HUES64 (cell line): Measurements from ENCODE around the gene CEP70.

Source experiments
- H3K27ac ChIP-seq: 2 replicates; pipeline ENCODE4 v1.7.0; 2013; ENCODE audit warnings: low read depth, low read length, inconsistent platforms
- H3K27me3 ChIP-seq: 2 replicates; pipeline ENCODE4 v1.6.1; 2013; ENCODE audit warnings: mild to moderate bottlenecking, low read length; ENCODE audit not compliant: insufficient read depth
- H3K36me3 ChIP-seq: 2 replicates; pipeline ENCODE4 v1.6.1; 2013; ENCODE audit warnings: mild to moderate bottlenecking, low read length; ENCODE audit not compliant: insufficient read depth
- H3K4me1 ChIP-seq: 2 replicates; pipeline ENCODE4 v1.6.1; 2013; ENCODE audit warnings: mild to moderate bottlenecking, low read length, moderate library complexity; ENCODE audit not compliant: insufficient read depth
- H3K4me3 ChIP-seq: 2 replicates; pipeline ENCODE4 v1.5.1; 2013; ENCODE audit warnings: mild to moderate bottlenecking, low read length, moderate library complexity
- H3K9ac ChIP-seq: 2 replicates; pipeline ENCODE4 v1.6.1; 2013; ENCODE audit warnings: mild to moderate bottlenecking, low read depth, low read length
- H3K9me3 ChIP-seq: 2 replicates; pipeline ENCODE4 v1.6.1; 2013; ENCODE audit warnings: low read depth, low read length; ENCODE audit not compliant: insufficient read depth
- WGBS: fragments of 150-250, 120-280 bp; methylation state at CpG from one replicate; pipeline ENCODE4 v1.1.7; 2013; ENCODE audit warnings: missing lambda C conversion rate; 5-methylcytosine and 5-hydroxymethylcytosine counted together

CEP70 gene

DNA sequence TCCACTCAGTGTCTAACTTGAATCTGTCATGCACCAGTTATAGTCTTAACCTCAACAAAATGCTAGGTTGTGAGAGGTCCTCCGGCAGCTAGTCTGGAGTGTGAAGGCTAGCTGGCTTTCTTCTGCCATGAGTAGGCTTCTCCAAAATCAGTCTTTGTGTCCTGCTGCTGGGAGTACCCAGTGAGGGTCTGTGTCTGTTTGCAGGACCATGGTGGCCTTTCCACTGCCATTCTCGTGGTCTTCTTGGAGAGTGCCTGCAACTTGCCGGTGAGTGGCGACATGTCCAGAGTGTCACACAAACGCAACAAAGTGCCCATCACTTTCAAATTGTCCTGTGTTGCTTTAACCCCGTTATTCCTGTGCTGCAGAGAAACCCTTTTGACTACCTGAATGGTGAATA is 125.6 kb downstream of the CEP70 start:
- no peaks in the 10 kb centered on the region; the same call in 1 of the 2 replicates for H3K36me3 ChIP-seq
- no peak overlapping the region for H3K27ac ChIP-seq
- H3K9me3 ChIP-seq: no peaks in the 10 kb centered on the region
- H3K9ac ChIP-seq: no peak overlapping the region
- H3K4me1 ChIP-seq: no peaks in the 10 kb centered on the region
- H3K4me3 ChIP-seq: no peak overlapping the region
- no peaks in the 10 kb centered on the region for H3K27me3 ChIP-seq
- WGBS: 87% methylated on average over 6 of the region's 6 CpGs

DNA sequence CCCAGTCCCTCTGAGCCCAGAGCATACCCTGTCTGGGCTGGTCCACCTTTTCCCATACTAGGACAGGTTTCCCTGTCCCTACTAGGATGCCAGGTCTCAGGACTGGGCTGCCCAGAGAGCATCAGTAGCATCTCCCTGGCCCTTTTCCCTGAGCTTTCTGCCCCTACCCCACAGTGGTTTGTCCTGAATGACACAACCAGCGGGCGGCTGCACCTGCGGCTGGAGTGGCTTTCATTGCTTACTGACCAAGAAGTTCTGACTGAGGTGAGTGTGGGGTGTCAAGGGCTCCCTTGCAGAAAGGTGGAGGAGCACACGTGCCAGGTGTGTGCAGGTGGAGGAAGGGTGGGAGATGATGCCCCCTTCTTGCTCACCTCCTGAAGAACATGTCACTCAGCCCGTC is 126.1 kb downstream of the CEP70 start:
- 97% methylated on average over 5 of the region's 5 CpGs for WGBS
- no peak overlapping the region for H3K27ac ChIP-seq
- no peaks in the 10 kb centered on the region for H3K4me1 ChIP-seq
- H3K27me3 ChIP-seq: no peaks in the 10 kb centered on the region
- no peak overlapping the region for H3K9ac ChIP-seq
- no peak overlapping the region for H3K4me3 ChIP-seq
- H3K9me3 ChIP-seq: no peaks in the 10 kb centered on the region
- H3K36me3 ChIP-seq: no peaks in the 10 kb centered on the region; the same call in 1 of the 2 replicates

DNA sequence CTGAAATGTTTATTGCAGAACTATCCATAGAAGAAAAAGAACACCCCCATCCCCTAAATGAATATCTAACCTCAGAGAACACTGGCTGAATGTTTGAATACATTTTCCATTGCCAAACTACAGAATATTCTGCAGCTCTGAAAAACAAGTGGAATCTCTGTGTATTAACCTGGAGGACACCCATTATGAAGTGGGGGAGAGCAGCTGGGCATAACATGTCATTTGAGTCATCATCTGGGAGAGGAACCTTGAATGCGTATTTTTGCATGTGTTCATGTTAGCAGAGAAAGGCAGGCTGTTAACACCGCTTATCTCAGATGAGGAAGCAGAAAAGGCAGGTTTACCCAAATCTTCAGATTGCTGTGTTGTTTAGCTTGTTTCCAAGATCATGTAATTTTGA is 128.1 kb downstream of the CEP70 start:
- H3K4me1 ChIP-seq: no peaks in the 10 kb centered on the region

DNA sequence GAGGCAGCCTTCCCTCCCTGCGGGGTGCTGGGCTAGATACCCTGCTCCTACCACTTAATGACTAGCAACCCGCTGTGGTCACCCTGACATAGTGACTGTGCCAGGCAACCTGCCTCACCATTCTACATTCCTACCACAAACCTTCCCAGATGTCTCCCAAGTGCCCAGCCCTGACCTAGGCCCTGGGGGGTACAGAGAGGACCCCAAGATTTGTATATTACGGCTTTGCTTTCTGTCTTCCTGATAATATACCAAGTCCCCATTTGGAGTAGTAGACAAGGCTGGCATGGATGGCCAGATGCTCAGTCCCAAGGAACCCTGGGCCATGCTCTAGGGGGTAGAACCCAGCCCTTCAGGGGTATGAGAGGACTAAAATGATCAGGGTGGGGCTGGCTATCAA is 128.6 kb downstream of the CEP70 start:
- Histone ChIP-seq H3K4me3 (no peak overlapping the region), H3K9ac (no peak overlapping the region), H3K9me3 (no peaks in the 10 kb centered on the region), H3K4me1 (no peaks in the 10 kb centered on the region), H3K27ac (no peak overlapping the region), H3K27me3 (no peaks in the 10 kb centered on the region), H3K36me3 (no peaks in the 10 kb centered on the region)
- WGBS: 98% methylated on average over 3 of the region's 3 CpGs

More for the DNA sequence above, 128.1 kb downstream of the CEP70 start:
- Histone ChIP-seq H3K9me3 (no peaks in the 10 kb centered on the region), H3K27ac (no peak overlapping the region), H3K4me3 (no peak overlapping the region), H3K36me3 (no peaks in the 10 kb centered on the region), H3K9ac (no peak overlapping the region), H3K27me3 (no peaks in the 10 kb centered on the region)
- 91% methylated on average over 2 of the region's 2 CpGs for WGBS

DNA sequence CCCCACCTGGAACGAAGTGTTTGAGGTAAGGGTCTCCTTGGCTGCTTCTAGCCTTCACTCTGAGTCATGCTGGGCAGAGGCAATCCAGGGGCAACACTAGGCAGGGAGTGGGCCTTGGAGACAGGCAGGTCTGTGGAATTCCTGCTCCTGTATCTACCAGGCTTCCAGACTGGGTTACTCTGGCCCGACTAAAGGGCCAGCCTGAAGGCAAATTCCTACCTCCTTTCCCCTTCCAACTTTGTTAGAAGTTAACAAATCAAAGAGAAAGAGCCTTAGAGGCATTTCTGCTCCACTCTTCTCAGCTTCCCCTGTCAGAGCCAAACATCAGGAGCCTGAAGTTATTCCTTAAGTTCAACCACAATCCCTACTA is 129.6 kb downstream of the CEP70 start:
- Histone ChIP-seq H3K4me3 (no peak overlapping the region), H3K9me3 (no peaks in the 10 kb centered on the region), H3K27me3 (no peaks in the 10 kb centered on the region), H3K27ac (no peak overlapping the region), H3K36me3 (no peaks in the 10 kb centered on the region), H3K9ac (no peak overlapping the region), H3K4me1 (no peaks in the 10 kb centered on the region)
- 89% methylated on average over 2 of the region's 2 CpGs for WGBS

DNA sequence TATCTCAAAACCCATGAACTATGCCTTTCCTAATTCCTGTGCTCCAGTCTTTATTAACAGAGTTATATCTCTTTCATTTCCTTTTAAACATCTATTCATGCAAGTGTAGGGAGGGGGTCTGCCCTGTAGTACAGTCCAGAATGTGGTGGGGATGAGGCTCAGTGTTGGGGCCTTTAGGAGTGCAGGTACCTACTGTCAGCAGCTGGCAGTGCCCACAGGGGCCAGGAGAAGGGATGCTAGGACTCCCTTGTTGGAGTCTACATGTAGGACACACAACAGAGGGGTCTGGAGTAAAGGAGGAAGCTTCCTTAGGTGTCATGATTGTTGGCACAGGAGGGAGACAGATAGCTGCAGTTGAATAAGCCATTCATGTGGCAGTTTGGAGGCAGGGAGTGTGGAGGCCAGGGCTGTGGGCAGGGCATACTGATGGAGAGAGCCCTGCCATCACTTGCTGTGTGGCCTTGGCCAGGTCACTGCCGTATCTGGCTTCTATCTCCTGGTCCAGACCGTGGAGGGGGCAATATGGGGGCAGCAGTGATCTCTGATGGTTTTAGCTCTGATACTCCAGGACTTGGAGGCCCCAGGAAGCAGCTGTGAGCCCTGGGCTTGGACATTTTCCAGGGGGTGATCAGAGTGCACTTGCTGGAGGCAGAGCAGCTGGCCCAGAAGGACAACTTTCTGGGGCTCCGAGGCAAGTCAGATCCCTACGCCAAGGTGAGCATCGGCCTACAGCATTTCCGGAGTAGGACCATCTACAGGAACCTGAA is 130.2 kb downstream of the CEP70 start:
- WGBS: 94% methylated on average over 6 of the region's 6 CpGs
- H3K9me3 ChIP-seq: no peaks in the 10 kb centered on the region
- H3K36me3 ChIP-seq: no peaks in the 10 kb centered on the region
- no peaks in the 10 kb centered on the region for H3K4me1 ChIP-seq
- no peak overlapping the region for H3K4me3 ChIP-seq
- no peak overlapping the region for H3K27ac ChIP-seq
- no peaks in the 10 kb centered on the region for H3K27me3 ChIP-seq
- no peak overlapping the region for H3K9ac ChIP-seq

DNA sequence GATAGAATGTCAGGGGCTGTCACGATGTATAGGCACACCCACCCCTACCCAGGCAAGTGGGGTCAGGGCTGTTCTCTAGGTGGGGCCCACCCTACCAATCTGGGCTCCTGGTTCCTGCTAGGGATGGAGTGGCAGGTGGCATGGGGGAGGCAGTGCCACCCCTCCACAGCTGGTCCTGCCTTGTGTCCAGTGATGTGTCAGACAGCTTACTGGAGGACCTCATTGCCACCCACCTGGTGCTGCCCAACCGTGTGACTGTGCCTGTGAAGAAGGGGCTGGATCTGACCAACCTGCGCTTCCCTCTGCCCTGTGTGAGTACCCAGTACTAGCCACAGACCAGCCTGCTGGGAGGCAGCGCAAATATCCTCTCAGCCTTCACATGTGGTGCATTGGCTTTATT is 132.2 kb downstream of the CEP70 start:
- Histone ChIP-seq H3K27me3 (no peaks in the 10 kb centered on the region), H3K9me3 (no peaks in the 10 kb centered on the region), H3K4me3 (no peak overlapping the region), H3K27ac (no peak overlapping the region), H3K9ac (no peak overlapping the region), H3K4me1 (no peaks in the 10 kb centered on the region), H3K36me3 (no peaks in the 10 kb centered on the region)
- WGBS: 96% methylated on average over 4 of the region's 4 CpGs

DNA sequence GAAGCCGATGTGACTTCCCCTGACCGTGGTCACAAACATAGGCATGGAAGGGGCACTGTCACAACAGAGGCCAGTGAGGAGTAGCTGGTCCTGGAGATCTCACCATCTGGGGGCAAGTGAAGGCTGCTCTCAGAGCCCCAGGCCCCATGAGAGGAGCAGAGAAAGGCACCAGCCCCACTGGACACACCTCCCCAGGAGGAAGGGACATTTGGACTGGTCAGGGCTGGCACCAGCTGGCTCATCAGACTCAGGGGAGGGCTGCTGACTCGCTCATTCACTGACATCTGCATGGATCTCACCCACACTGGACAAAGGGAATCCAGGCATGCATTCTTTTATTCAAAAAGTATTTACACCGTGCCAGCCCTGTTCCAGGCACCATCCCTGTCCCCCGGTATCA is 132.8 kb downstream of the CEP70 start:
- Histone ChIP-seq H3K9me3 (no peaks in the 10 kb centered on the region), H3K9ac (no peak overlapping the region), H3K27me3 (no peaks in the 10 kb centered on the region), H3K4me3 (no peak overlapping the region), H3K36me3 (no peaks in the 10 kb centered on the region), H3K4me1 (no peaks in the 10 kb centered on the region), H3K27ac (no peak overlapping the region)
- WGBS: 86% methylated on average over 5 of the region's 5 CpGs

DNA sequence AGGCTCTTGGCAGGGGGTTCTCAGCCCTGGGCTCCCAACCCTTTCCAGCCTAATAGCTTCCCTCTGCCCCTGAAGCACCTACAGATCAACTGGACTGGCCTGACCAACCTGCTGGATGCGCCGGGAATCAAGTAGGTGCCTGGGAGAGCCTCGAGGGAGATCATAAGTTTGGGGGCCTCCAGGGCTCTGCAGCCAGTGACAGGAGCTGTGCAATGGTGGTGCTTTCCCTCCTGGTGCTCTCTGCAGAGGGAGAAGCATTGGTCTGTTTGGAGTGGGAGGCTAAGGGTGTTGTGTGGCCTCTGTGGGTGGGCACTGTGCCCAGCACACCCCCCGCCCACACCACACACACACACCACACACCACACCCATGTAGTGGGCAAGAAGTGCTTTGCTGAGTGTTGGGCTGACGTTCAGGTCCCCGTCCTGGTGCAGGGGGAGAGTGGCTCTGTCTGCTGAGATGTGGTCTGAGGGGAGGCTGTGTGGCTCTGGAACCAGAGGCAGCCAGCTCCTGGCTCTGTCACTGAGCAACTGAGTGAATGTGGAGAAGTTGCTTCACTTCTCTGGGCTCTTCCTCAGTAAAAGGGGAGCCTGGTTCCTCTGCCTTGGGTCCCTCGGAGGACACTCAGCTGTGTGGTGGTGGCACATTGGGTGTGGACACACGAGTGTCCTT is 133.4 kb downstream of the CEP70 start:
- H3K4me1 ChIP-seq: no peaks in the 10 kb centered on the region
- no peak overlapping the region for H3K9ac ChIP-seq
- no peaks in the 10 kb centered on the region for H3K27me3 ChIP-seq
- no peak overlapping the region for H3K27ac ChIP-seq
- 91% methylated on average over 7 of the region's 8 CpGs for WGBS
- no peaks in the 10 kb centered on the region for H3K9me3 ChIP-seq
- no peak overlapping the region for H3K4me3 ChIP-seq
- no peaks in the 10 kb centered on the region for H3K36me3 ChIP-seq

DNA sequence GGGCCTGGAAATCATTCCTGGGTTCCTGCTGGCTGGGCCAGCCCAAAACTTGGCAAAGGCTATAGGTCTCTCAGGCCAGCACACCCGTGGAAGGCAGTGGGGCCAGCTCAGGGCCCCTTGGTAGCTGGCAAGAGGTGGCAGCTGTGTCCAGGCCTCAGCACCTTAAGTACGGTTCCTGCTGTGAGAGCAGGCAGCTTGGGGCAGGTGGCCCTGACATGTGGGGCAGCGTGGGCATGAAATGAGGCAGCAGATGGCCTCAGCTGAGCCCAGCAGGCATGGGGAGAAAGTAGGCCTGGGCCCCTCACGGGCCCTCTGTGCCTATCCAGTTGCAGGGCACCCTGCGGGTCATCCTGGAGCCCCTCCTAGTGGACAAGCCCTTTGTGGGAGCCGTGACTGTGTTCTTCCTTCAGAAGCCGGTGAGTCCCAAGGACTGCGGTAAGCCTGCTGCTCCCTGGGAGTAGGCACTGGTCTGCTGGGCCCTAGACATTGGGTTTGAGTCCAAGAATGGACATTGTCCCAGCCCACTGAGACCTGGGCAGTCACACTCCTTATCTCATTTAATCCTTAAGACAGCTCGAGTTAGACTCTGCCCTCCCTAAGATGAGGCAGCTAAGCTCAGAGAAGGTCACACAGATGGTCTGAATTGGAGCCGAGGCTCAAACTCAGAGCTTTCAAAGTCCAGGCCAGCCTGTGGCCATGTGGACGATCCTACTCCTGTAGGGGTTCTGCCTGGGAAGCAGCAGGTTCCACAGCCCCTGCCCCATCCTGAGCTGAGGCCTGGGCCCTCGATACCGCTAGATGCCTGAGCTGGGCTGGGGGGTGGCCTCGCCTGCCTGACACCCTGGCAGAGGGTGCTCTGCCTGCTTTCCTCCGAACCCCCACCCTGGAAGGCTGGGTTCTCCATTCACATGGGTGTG is 134.2 kb downstream of the CEP70 start:
- H3K27ac ChIP-seq: no peak overlapping the region
- no peaks in the 10 kb centered on the region for H3K36me3 ChIP-seq
- H3K9me3 ChIP-seq: no peaks in the 10 kb centered on the region
- H3K4me1 ChIP-seq: no peaks in the 10 kb centered on the region
- no peaks in the 10 kb centered on the region for H3K27me3 ChIP-seq
- H3K4me3 ChIP-seq: no peak overlapping the region
- H3K9ac ChIP-seq: no peak overlapping the region
- WGBS: 94% methylated on average over 15 of the region's 15 CpGs
